Stimulated activated CD4-positive, alpha-beta T cell treated with anti-CD3 and anti-CD28 coated beads, Interleukin-1b, Interleukin-23, amount 100 ng/mL, for 1 hour (primary cell): ENCODE measurements around the gene NUSAP1.
"Not testable (repeated sequence)": the region's sequence is repeated elsewhere in the genome, so short reads cannot be mapped to it uniquely, and the experiment has no call there.

ENCODE experiments used
- DNase-seq, 2 donors: peaks; one replicate each; pipeline ENCODE4 v3.0.0-alpha.2; 2020; ENCODE audit warnings: low read depth in 2 of 2

Gene NUSAP1

GRCh38 chr15:41333026-41333562, 413 bp downstream of the NUSAP1 start:
- no peak for DNase-seq

DNA sequence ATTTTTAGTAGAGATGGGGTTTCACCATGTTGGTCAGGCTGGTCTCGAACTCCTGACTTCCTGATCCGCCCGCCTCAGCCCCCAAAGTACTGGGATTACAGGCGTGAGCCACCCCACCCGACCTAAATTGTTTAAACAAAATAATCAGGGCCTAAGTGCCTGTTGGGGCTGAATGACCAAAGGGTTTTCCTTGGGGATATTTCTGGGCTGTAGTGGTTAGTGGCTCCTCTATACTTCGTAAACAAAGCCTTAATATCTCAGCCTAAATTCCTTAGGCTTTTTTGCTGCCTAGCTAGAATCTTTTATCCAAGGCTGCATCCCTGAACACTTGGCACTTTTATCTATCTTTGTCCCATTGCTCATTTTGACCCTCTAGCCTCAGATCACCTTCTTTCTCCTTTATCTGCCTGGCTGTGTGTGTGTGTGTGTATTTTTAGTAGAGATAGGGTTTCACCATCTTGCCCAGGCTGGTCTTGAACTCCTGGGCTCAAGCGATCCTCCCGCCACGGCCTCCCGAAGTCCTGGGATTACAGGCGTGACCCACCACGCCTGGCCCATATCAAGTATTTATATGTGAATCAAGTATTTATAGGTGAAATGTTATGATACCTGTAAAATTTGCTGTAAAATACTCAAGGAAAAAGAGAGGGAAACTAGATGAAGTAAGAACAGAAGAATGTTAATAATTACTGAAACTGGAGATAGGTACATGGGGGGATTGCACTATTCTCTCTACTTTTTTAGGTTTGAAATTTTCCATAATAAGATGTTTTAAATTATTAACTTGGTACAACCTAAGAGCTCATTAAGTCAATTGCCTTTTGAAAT, 1.8 kb downstream of the NUSAP1 start:
- DNase-seq: no peak

DNA sequence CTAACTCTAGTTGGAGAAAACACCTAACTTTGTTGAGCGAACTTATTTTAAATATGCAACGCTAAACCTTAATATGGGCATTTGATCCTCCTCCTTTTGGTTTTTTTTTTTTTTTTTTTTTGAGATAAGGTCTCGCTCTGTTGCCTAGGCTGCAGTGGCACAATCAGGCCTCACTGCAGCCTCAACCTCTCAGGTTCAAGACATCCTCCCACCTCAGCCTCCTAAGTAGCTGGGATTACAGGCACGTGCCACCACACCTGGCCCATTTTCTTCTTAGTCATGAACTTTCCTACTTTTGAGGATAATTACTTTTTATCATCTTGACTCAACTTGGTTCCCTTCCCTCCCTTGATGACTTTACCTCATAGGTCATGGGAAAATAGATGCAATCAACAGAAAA, 3.9 kb downstream of the NUSAP1 start:
- DNase-seq: no peak

- no peak for DNase-seq
Measured at GRCh38 chr15:41337047-41337446, 4.4 kb downstream of the NUSAP1 start.

GRCh38 chr15:41337631-41338522, 5.2 kb downstream of the NUSAP1 start:
- DNase-seq: no peak

DNA sequence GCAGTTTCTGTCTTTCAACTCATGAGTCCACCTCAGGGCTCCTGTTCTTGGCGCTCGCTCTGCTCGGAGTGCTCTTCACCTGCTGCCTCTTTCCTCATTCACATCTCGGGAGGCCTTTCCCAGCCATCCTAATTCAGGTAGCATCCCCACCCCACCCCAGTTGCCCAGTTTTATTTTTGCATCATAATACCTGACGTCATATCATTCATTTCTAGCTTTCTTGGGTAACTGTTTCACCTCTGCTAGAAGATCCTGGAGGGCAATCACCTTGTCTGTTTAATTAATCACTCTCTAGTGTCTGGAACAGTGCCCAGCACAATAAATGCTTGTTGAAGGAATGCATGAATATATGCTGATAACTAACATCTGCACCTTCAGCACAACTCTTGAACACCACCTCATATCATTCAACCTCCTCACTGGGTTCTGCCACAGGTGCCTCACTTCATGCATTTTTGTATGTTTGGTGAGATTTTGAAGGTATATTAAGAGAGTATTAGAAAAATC, 7.6 kb downstream of the NUSAP1 start:
- DNase-seq: no peak

DNA sequence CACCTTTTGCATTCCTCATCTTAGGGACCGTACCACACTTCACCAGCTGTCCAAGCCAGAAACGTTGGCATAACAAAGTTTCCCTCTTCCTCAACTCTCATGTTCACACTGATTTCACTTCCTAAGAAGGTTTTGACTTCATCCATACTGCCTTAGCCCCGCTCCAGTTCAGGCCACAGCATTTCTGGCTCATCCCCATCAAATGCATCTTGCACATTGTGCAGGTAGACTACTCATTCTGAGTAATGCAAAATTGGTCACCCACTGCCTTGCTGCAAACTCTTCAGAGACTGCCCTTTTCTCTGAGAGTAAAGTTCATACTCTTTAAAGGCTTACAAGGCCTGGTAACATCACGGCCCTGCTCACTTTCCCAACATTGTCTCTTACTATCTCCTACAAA, 8.8 kb downstream of the NUSAP1 start:
- no peak for DNase-seq

DNA sequence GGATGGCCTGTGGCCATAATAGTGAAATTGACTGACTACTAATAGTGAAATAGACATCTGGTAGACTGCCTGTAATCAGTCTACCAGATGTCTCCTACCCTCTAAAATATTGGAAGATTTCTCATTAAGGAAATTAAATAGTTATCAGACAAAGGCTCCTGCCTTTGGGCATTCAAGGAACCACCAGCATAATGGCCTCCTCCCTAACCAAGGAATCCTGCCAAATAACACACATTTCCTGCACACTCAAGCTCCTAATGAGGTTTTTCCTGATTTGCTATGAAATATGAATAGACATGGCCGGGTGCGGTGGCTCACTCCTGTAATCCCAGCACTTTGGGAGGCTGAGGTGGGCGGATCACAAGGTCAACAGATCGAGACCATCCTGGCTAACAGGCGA, 14.6 kb downstream of the NUSAP1 start:
- no peak for DNase-seq

GRCh38 chr15:41350057-41350717, 17.5 kb downstream of the NUSAP1 start:
- no peak for DNase-seq

GRCh38 chr15:41354371-41354770, 21.7 kb downstream of the NUSAP1 start:
- DNase-seq: no peak

GRCh38 chr15:41367418-41367817, 34.7 kb downstream of the NUSAP1 start:
- no peak for DNase-seq

- no peak for DNase-seq
Measured at GRCh38 chr15:41377978-41378377, 45.3 kb downstream of the NUSAP1 start.

- not testable (repeated sequence) for DNase-seq
Measured at GRCh38 chr15:41383974-41384749, 51.5 kb downstream of the NUSAP1 start.

DNA sequence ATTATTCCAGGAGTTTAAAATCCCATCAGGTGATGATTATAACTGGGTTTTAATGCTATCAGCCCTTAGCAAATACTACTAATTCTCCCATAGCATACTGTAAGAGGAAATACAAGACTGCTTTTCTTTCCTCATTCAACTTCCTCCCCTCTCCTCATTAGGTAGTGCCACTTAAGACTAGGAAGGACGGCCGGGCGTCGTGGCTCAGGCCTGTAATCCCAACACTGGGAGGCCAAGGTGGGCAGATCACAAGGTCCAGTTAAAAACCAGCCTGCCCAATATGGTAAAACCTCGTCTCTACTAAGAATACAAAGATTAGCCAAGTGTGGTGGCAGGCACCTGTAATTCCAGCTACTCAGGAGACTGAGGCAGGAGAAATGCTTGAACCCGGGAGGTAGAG, 55.0 kb downstream of the NUSAP1 start:
- no peak for DNase-seq

- DNase-seq: no peak
Measured at GRCh38 chr15:41392659-41393058, 60.0 kb downstream of the NUSAP1 start.

DNA sequence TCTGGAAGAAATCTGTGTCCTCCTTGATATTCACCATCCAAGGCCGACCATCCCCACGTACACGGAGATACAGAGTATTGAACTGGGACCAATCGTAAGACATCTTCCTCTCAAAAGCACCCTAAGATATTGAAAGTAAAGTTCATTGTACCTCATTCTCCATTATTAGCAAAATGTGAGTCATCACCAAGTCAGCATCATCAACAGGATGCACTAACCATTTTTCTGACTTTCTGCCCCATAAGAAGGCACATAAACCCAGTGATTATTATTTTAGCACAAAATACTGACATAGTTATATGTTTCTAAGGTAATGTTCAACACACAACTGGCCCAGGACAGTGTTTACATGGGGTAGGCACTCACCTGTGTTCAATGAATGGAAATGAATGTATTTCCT, 62.2 kb downstream of the NUSAP1 start:
- DNase-seq: no peak

GRCh38 chr15:41396111-41396510, 63.4 kb downstream of the NUSAP1 start:
- DNase-seq: no peak

GRCh38 chr15:41401904-41402267, 69.2 kb downstream of the NUSAP1 start:
- DNase-seq: no peak

DNA sequence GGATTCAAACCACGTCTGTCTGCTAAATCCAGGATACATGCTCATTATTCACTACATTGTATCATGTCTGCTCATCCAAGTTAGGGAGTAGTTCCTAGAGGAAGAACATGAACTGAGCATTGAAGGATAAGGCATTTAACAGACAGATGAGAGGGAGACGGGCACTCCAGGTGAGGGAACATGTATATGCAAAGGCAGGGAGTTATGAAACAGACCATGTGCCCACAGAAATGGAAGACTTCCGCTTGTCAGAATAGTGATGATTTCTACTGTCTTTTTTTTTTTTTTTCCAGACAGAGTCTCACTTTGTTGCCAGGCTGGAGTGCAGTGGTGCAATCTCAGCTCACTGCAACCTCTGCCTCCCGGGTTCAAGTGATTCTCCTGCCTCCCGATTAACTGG, 74.7 kb downstream of the NUSAP1 start:
- DNase-seq: no peak

DNA sequence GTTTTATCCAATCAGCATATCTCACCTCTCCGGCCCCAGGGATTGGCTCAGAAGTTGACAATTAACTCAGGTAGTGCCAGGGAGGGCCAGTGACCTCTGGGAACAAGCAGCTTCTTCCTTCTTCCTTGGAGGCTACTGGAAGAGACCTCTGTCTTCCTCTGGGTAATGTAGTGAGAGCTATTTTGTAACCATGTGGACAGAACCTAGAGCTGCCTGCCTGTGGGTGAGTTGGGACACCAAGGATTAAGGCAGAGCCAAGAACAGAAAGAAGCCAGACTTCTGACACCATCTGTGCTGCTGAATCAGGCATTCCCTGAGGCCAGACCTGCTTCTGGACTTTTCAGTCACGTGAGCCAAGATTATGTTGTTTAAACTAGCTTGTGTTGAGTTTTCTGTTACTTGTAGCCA, 75.6 kb downstream of the NUSAP1 start:
- no peak for DNase-seq

- no peak for DNase-seq
Measured at GRCh38 chr15:41411031-41411430, 78.3 kb downstream of the NUSAP1 start.
